Body of pancreas (tissue), 4 donors: ENCODE results near the gene NUP62. TPM values are rescaled to one million over a fixed set of nuclear protein-coding genes. Genes with fewer than 3 reads are reported as not detected.

Experiments
- ATAC-seq: fragments of 150-250 bp; one replicate; pipeline ENCODE4 v1.9.1; 2016
- DNase-seq, 4 donors: peaks; one replicate each; pipeline ENCODE4 v3.0.0-alpha.2; 2019
- H3K27ac ChIP-seq, 4 donors: fragments of 200-600 bp; sonication (generic); 1 replicate in 3 of 4; 2 replicates in 1 of 4; pipeline versions ENCODE4 v1.5.1 to v1.6.1; 2016 to 2019; ENCODE audit warnings: mild to moderate bottlenecking in 1 of 4, mixed read lengths in 1 of 4, moderate library complexity in 1 of 4
- H3K27me3 ChIP-seq, 2 donors: fragments of 200-600 bp; sonication (generic); one replicate each; pipeline ENCODE4 v1.6.0; 2016; ENCODE audit warnings: mild to moderate bottlenecking in 1 of 2
- H3K36me3 ChIP-seq, 2 donors: fragments of 200-600 bp; sonication (generic); replicated peaks in 1 of 2; 2 replicates each; pipeline ENCODE4 v1.5.1; 2016; ENCODE audit warnings: low read depth in 2 of 2; ENCODE audit not compliant: insufficient read depth in 1 of 2
- H3K4me1 ChIP-seq: fragments of 200-600 bp; sonication (generic); one replicate; pipeline ENCODE4 v1.6.0; 2016
- H3K4me3 ChIP-seq, 2 donors: fragments of 200-600 bp; sonication (generic); 1 replicate in 1 of 2; 2 replicates in 1 of 2; pipeline ENCODE4 v1.5.1; 2016 to 2019
- H3K9me3 ChIP-seq, 3 donors: fragments of 200-600 bp; sonication (generic); 1 replicate in 2 of 3; 2 replicates in 1 of 3; pipeline ENCODE4 v1.5.1; 2016
- CTCF ChIP-seq, 7 experiments: fragments of 450-650 bp in 4 of 7; fragments of 200-600 bp in 3 of 7; sonication (generic) in 3 of 7; IDR thresholded peaks; one replicate each; pipeline ENCODE4 v1.5.1; 2016 to 2019; ENCODE audit warnings: antibody characterized with exemption in 7 of 7
- POLR2A ChIP-seq, 3 donors: fragments of 450-650 bp; IDR thresholded peaks; one replicate each; pipeline ENCODE4 v1.6.1; 2016; ENCODE audit warnings: antibody characterized with exemption in 3 of 3, mild to moderate bottlenecking in 2 of 3
- WGBS, 2 donors: methylation state at CpG; one replicate each; pipeline ENCODE4 v1.1.5; 2017; 5-methylcytosine and 5-hydroxymethylcytosine counted together
- intact Hi-C: fragments of 100-400 bp; cut with DNase I; formaldehyde crosslinking; loops from one replicate; pipeline ENCODE4 v1.15.1; 2023
- total RNA-seq, 2 donors: library from RNA; depleted of rRNA; stranded (reverse); fragments of >200 nt; gene quantifications; one replicate each; pipeline ENCODE4 v1.1.0, GENCODE V29; 2016

Gene NUP62
- total RNA-seq, 2 donors from 2014 or later: 17.9 to 21.8 TPM

GRCh38 chr19:49866933-49867782 lies 62.1 kb downstream of the NUP62 start, which contains the start of gene PNKP:
PNKP (minus strand) TSS chr19:49867576; CDS start chr19:49867204, 372 bp downstream.
- Histone ChIP-seq H3K36me3 (peaks cover 0 to 4% of the 10 kb centered on the region in 2 donors), H3K4me1 (peaks cover 53% of the 10 kb centered on the region), H3K27ac (peak within 1 kb of the TSS; percentile 75 to 93 (median 90)), H3K4me3 (peak within 1 kb of the TSS; percentile 62 to 77), H3K9me3 (no peaks in the 10 kb centered on the region), H3K27me3 (no peaks in the 10 kb centered on the region)
- intact Hi-C loops: no loop called here
- DNase-seq (peak; percentile 80 to 90 (median 87)), ATAC-seq (peak; percentile 48)
- no peak for TF ChIP-seq CTCF (IDR thresholded peaks at IDR 0.05)
- peak; percentile 37 to 79 (median 76) for TF ChIP-seq POLR2A (IDR thresholded peaks at IDR 0.05)
- WGBS, 2 donors: 0 to 1% methylated on average over 37 to 65 of the region's 65 CpGs

GRCh38 chr19:49864890-49865289 lies 64.4 kb downstream of the NUP62 start:
- Histone ChIP-seq H3K4me3 (no peak overlapping the region), H3K27me3 (no peaks in the 10 kb centered on the region), H3K4me1 (peaks cover 42% of the 10 kb centered on the region), H3K36me3 (peaks cover 9 to 11% of the 10 kb centered on the region in 2 donors), H3K9me3 (no peaks in the 10 kb centered on the region), H3K27ac (peak overlapping the region in 2 of 4 donors; percentile 91 to 93)
- ATAC-seq: no peak
- no peak for TF ChIP-seq POLR2A (IDR thresholded peaks at IDR 0.05)
- 81 to 85% methylated on average over 11 to 13 of the region's 13 CpGs for WGBS, 2 donors
- DNase-seq: no peak
- intact Hi-C loops: no loop called here

GRCh38 chr19:49863935-49864320 lies 65.4 kb downstream of the NUP62 start:
- no peaks in the 10 kb centered on the region for H3K9me3 ChIP-seq
- H3K4me1 ChIP-seq: peaks cover 37% of the 10 kb centered on the region
- H3K4me3 ChIP-seq: no peak overlapping the region
- peaks cover 13 to 14% of the 10 kb centered on the region in 2 donors for H3K36me3 ChIP-seq
- H3K27me3 ChIP-seq: no peaks in the 10 kb centered on the region
- TF ChIP-seq POLR2A (IDR thresholded peaks at IDR 0.05) (no peak), CTCF (IDR thresholded peaks at IDR 0.05) (no peak)
- no peak for DNase-seq
- no peak for ATAC-seq
- intact Hi-C loops: no loop called here
- H3K27ac ChIP-seq: no peak overlapping the region
- 70 to 85% methylated on average over 3 to 17 of the region's 17 CpGs for WGBS, 2 donors

- no peak for TF ChIP-seq POLR2A (IDR thresholded peaks at IDR 0.05)
- TF ChIP-seq CTCF (IDR thresholded peaks at IDR 0.05): no peak
- intact Hi-C loops: no loop called here
- H3K4me3 ChIP-seq: no peak overlapping the region
- peaks cover 32% of the 10 kb centered on the region for H3K4me1 ChIP-seq
- H3K36me3 ChIP-seq: peaks cover 14 to 17% of the 10 kb centered on the region in 2 donors
- ATAC-seq (no peak), DNase-seq (peak in 2 of 4 donors; percentile 2 to 15)
- H3K9me3 ChIP-seq: no peaks in the 10 kb centered on the region
- WGBS, 2 donors: 90 to 91% methylated on average over 23 to 24 of the region's 24 CpGs
- H3K27me3 ChIP-seq: no peaks in the 10 kb centered on the region
- no peak overlapping the region for H3K27ac ChIP-seq
These were observed 65.9 kb downstream of the NUP62 start for GRCh38 chr19:49863254-49863934.
